Panc1 (cell line): ENCODE measurements around the gene ZSCAN18.

Experiments
- CTCF ChIP-seq: fragments of 450-650 bp; IDR thresholded peaks from 2 replicates; pipeline ENCODE4 v1.5.1; 2017; ENCODE audit warnings: mild to moderate bottlenecking
- POLR2AphosphoS5 ChIP-seq: IDR thresholded peaks from 2 replicates; pipeline ENCODE4 v1.6.1; 2012; ENCODE audit warnings: mild to moderate bottlenecking, low read depth, low read length, moderate library complexity
- REST ChIP-seq, 2 experiments: IDR thresholded peaks; 2 replicates each; pipeline ENCODE4 v1.6.1; 2011 to 2012; ENCODE audit warnings: low read depth in 2 of 2, control low read depth in 1 of 2, low read length in 1 of 2, mild to moderate bottlenecking in 1 of 2, moderate library complexity in 1 of 2; ENCODE audit not compliant: insufficient read depth in 1 of 2
- SIN3A ChIP-seq: IDR thresholded peaks from 2 replicates; pipeline ENCODE4 v1.6.1; 2012; ENCODE audit warnings: low read depth, mild to moderate bottlenecking, low read length, moderate library complexity, borderline replicate concordance; ENCODE audit not compliant: insufficient read depth
- TCF7L2 ChIP-seq: IDR thresholded peaks from 2 replicates; pipeline ENCODE4 v1.6.1; 2011; ENCODE audit warnings: mild to moderate bottlenecking, low read depth, low read length, inconsistent platforms

GRCh38 chr19:58045411-58046050 lies 52.5 kb downstream of the ZSCAN18 start:
- no peak for TF ChIP-seq CTCF
- TF ChIP-seq POLR2AphosphoS5 = no peak
- TF ChIP-seq REST (IDR thresholded peaks at IDR 0.05; ENCODE audit: insufficient read depth in 1 of 2, low read depth in 2 of 2, low read length in 1 of 2) = no peak
- no peak for TF ChIP-seq SIN3A
- TF ChIP-seq TCF7L2 = no peak
